Neural progenitor cell (in vitro differentiated cells): ENCODE results near the gene IFRD2. TPM values are rescaled to one million over a fixed set of nuclear protein-coding genes. Genes with fewer than 3 reads are reported as not detected.
"Not testable (repeated sequence)": the region's sequence is repeated elsewhere in the genome, so short reads cannot be mapped to it uniquely, and the experiment has no call there.

Experiments used
- DNase-seq: peaks from one replicate; pipeline ENCODE4 v3.0.0-alpha.2; 2016; ENCODE audit warnings: low spot score
- H2AFZ ChIP-seq: fragments of 200-600 bp; sonication (generic); replicated peaks from 2 replicates; pipeline ENCODE4 v1.6.1; 2016; ENCODE audit warnings: antibody characterized with exemption
- H3F3A ChIP-seq: fragments of 200-600 bp; sonication (generic); 2 replicates; pipeline ENCODE4 v1.6.1; 2016; ENCODE audit warnings: antibody characterized with exemption, low read depth
- H3K27ac ChIP-seq: fragments of 200-600 bp; sonication (generic); 2 replicates; pipeline ENCODE4 v1.5.1; 2016; ENCODE audit warnings: mild to moderate bottlenecking
- H3K27me3 ChIP-seq: fragments of 200-600 bp; sonication (generic); 2 replicates; pipeline ENCODE4 v1.6.1; 2016; ENCODE audit warnings: mild to moderate bottlenecking, moderate library complexity
- H3K36me3 ChIP-seq: fragments of 200-600 bp; sonication (generic); 2 replicates; pipeline ENCODE4 v1.5.1; 2016
- H3K4me1 ChIP-seq: fragments of 200-600 bp; sonication (generic); 2 replicates; pipeline ENCODE4 v1.6.1; 2016; ENCODE audit warnings: mixed run types
- H3K4me2 ChIP-seq: fragments of 200-600 bp; sonication (generic); 2 replicates; pipeline ENCODE4 v1.6.1; 2016
- H3K4me3 ChIP-seq: fragments of 200-600 bp; sonication (generic); 2 replicates; pipeline ENCODE4 v1.5.1; 2016
- H3K79me2 ChIP-seq: fragments of 200-600 bp; sonication (generic); 2 replicates; pipeline ENCODE4 v1.6.1; 2016; ENCODE audit warnings: low read depth
- H3K9ac ChIP-seq: fragments of 200-600 bp; sonication (generic); 2 replicates; pipeline ENCODE4 v1.6.1; 2016
- H3K9me3 ChIP-seq: fragments of 200-600 bp; sonication (generic); 2 replicates; pipeline ENCODE4 v1.5.1; 2016; ENCODE audit warnings: low read depth
- H4K20me1 ChIP-seq: fragments of 200-600 bp; sonication (generic); 2 replicates; pipeline ENCODE4 v1.6.1; 2016; ENCODE audit warnings: low read depth
- H3K27ac Mint-ChIP-seq: 3 replicates; pipeline ENCODE4 v1.8.0; 2021; ENCODE audit warnings: mixed read lengths
- H3K27me3 Mint-ChIP-seq: 2 replicates; pipeline ENCODE4 v1.8.0; 2022; ENCODE audit warnings: low read depth, mild to moderate bottlenecking, inconsistent platforms, moderate library complexity, mixed read lengths; ENCODE audit not compliant: insufficient read depth
- H3K36me3 Mint-ChIP-seq: 3 replicates; pipeline ENCODE4 v1.8.0; 2021; ENCODE audit warnings: mixed read lengths
- H3K4me1 Mint-ChIP-seq: 3 replicates; pipeline ENCODE4 v1.8.0; 2021; ENCODE audit warnings: mixed read lengths
- H3K4me3 Mint-ChIP-seq: 3 replicates; pipeline ENCODE4 v1.8.0; 2021; ENCODE audit warnings: mild to moderate bottlenecking, moderate library complexity, mixed read lengths
- H3K9me3 Mint-ChIP-seq: 3 replicates; pipeline ENCODE4 v1.8.0; 2020; ENCODE audit warnings: mixed read lengths
- EZH2 ChIP-seq: fragments of 200-600 bp; sonication (generic); IDR thresholded peaks from 2 replicates; pipeline ENCODE4 v1.6.1; 2017; ENCODE audit warnings: antibody characterized with exemption, mild to moderate bottlenecking, moderate library complexity
- EZH2phosphoT487 ChIP-seq: fragments of 200-600 bp; sonication (generic); IDR thresholded peaks from 2 replicates; pipeline ENCODE4 v1.6.1; 2017; ENCODE audit warnings: antibody characterized with exemption
- total RNA-seq: library from RNA; depleted of rRNA; stranded (reverse); fragments of >200 nt; gene quantifications from 2 replicates; pipeline ENCODE4 v1.2.3, GENCODE V29; 2015; ENCODE audit warnings: low replicate concordance
- TF ChIP-seq, protein P1 (sequence below): fragments of 200-600 bp; sonication (generic); IDR thresholded peaks from 2 replicates; pipeline ENCODE4 v1.5.1; 2017; ENCODE audit warnings: antibody characterized with exemption, mild to moderate bottlenecking

Gene IFRD2
- total RNA-seq, 1 donor from 2014 or later, result 26.4 TPM

- Histone ChIP-seq H3K9ac (no peak overlapping the region), H3K79me2 (no peaks in the 10 kb centered on the region), H3K4me3 (peak overlapping the region; percentile 3), H3K4me2 (peak overlapping the region; percentile 70), H3K4me1 (peaks cover 57% of the 10 kb centered on the region), H3K9me3 (no peaks in the 10 kb centered on the region), H4K20me1 (peaks cover 8% of the 10 kb centered on the region), H2AFZ (no peak overlapping the region), H3K36me3 (no peaks in the 10 kb centered on the region), H3K27ac (peak overlapping the region; percentile 90), H3F3A (peaks cover 66% of the 10 kb centered on the region), H3K27me3 (no peaks in the 10 kb centered on the region)
- peaks cover 10% of the 10 kb centered on the region for H3K27me3 Mint-ChIP-seq
- peak overlapping the region; percentile 94 for H3K27ac Mint-ChIP-seq
- H3K9me3 Mint-ChIP-seq, result no peaks in the 10 kb centered on the region
- no peak for DNase-seq
- TF ChIP-seq, protein P1, sequence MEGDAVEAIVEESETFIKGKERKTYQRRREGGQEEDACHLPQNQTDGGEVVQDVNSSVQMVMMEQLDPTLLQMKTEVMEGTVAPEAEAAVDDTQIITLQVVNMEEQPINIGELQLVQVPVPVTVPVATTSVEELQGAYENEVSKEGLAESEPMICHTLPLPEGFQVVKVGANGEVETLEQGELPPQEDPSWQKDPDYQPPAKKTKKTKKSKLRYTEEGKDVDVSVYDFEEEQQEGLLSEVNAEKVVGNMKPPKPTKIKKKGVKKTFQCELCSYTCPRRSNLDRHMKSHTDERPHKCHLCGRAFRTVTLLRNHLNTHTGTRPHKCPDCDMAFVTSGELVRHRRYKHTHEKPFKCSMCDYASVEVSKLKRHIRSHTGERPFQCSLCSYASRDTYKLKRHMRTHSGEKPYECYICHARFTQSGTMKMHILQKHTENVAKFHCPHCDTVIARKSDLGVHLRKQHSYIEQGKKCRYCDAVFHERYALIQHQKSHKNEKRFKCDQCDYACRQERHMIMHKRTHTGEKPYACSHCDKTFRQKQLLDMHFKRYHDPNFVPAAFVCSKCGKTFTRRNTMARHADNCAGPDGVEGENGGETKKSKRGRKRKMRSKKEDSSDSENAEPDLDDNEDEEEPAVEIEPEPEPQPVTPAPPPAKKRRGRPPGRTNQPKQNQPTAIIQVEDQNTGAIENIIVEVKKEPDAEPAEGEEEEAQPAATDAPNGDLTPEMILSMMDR, result no peak
- TF ChIP-seq EZH2phosphoT487, result no peak
- TF ChIP-seq EZH2, result no peak
- no peaks in the 10 kb centered on the region for H3K36me3 Mint-ChIP-seq
- peak overlapping the region; percentile 14 for H3K4me3 Mint-ChIP-seq
- H3K4me1 Mint-ChIP-seq, result peaks cover 78% of the 10 kb centered on the region
These were observed 28.5 kb downstream of the IFRD2 start for GRCh38 chr3:50263478-50264382.

DNA sequence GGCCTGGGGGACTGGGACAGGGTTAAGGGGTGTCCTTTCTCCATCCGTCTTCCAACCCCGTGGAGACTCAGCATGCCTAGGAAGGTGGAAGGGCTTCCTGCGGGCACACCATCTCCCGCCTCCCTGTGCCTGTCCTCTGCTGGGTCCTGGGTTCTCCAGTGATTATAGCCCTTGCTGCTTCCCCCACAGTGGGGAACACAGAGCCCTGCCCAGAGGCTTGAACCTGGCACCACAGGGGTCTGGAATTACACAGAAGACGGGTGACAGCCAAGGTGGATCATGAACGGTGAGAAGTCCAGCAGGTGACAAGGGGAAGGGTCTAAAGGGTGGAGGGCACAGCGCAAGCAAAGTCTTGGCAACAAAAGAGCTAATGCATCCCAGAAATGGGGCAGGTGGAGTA is 29.5 kb downstream of the IFRD2 start:
- TF ChIP-seq, protein P1, result no peak
- TF ChIP-seq EZH2, result no peak
- no peak for TF ChIP-seq EZH2phosphoT487
- H3K36me3 ChIP-seq, result no peaks in the 10 kb centered on the region
- Mint-ChIP-seq H3K27ac (peak overlapping the region; percentile 87), H3K27me3 (peaks cover 14% of the 10 kb centered on the region), H3K4me3 (no peak overlapping the region), H3K4me1 (peaks cover 78% of the 10 kb centered on the region), H3K36me3 (peaks cover 2% of the 10 kb centered on the region), H3K9me3 (no peaks in the 10 kb centered on the region)
- no peaks in the 10 kb centered on the region for H3K9me3 ChIP-seq
- H3K79me2 ChIP-seq, result no peaks in the 10 kb centered on the region
- H3K9ac ChIP-seq, result no peak overlapping the region
- DNase-seq, result no peak
- H2AFZ ChIP-seq, result no peak overlapping the region
- H4K20me1 ChIP-seq, result peaks cover 12% of the 10 kb centered on the region
- H3K4me2 ChIP-seq, result no peak overlapping the region
- peaks cover 47% of the 10 kb centered on the region for H3K4me1 ChIP-seq
- H3K4me3 ChIP-seq, result no peak overlapping the region
- H3K27ac ChIP-seq, result no peak overlapping the region
- H3F3A ChIP-seq, result peaks cover 67% of the 10 kb centered on the region
- H3K27me3 ChIP-seq, result no peaks in the 10 kb centered on the region

GRCh38 chr3:50262200-50262599 is 30.0 kb downstream of the IFRD2 start:
- not testable (repeated sequence) for H3K27ac ChIP-seq, H3K36me3 Mint-ChIP-seq, H3K9ac ChIP-seq, H3K9me3 ChIP-seq, H3K4me3 ChIP-seq, H3K36me3 ChIP-seq, H3K79me2 ChIP-seq, H3K9me3 Mint-ChIP-seq, DNase-seq, H2AFZ ChIP-seq, H3K4me2 ChIP-seq, H3K27ac Mint-ChIP-seq, H3K4me3 Mint-ChIP-seq, H3K27me3 ChIP-seq
- Mint-ChIP-seq H3K27me3 (peaks cover 14% of the 10 kb centered on the region), H3K4me1 (peaks cover 80% of the 10 kb centered on the region)
- Histone ChIP-seq H3F3A (peaks cover 73% of the 10 kb centered on the region), H4K20me1 (peaks cover 16% of the 10 kb centered on the region), H3K4me1 (peaks cover 41% of the 10 kb centered on the region)

DNA sequence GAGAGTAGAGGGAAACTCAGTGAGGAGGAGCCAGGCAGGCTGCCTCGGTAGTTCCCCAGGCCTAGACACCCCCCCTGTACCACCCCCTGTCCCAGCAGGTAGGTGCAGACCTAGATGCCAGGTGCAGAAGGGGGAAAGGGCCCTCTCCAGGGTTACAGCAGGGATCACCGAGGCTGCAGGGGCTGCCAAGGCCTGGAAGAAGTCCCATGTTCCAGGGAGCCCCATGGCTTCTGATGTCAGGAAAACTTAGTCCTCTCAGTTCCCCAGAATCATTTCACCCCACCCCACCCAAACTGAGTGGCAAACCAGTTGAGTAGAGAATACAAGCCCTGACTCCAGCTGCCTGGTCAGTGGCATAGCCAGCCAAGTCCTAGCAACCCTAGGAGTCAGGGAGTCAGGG is 30.7 kb downstream of the IFRD2 start:
- H2AFZ ChIP-seq, result no peak overlapping the region
- H3K4me2 ChIP-seq, result peak overlapping the region; percentile 84
- no peak for TF ChIP-seq EZH2phosphoT487
- TF ChIP-seq EZH2, result no peak
- TF ChIP-seq, protein P1, result no peak
- H3K27ac ChIP-seq, result peak overlapping the region; percentile 97
- no peak overlapping the region for H3K4me3 ChIP-seq
- peaks cover 21% of the 10 kb centered on the region for H4K20me1 ChIP-seq
- H3K79me2 ChIP-seq, result no peaks in the 10 kb centered on the region
- H3K36me3 Mint-ChIP-seq, result peaks cover 12% of the 10 kb centered on the region
- peaks cover 38% of the 10 kb centered on the region for H3K4me1 ChIP-seq
- peaks cover 80% of the 10 kb centered on the region for H3K4me1 Mint-ChIP-seq
- no peaks in the 10 kb centered on the region for H3K27me3 ChIP-seq
- no peak for DNase-seq
- no peak overlapping the region for H3K9ac ChIP-seq
- H3K4me3 Mint-ChIP-seq, result peak overlapping the region; percentile 61
- peak overlapping the region; percentile 96 for H3K27ac Mint-ChIP-seq
- no peaks in the 10 kb centered on the region for H3K9me3 Mint-ChIP-seq
- peaks cover 79% of the 10 kb centered on the region for H3F3A ChIP-seq
- peaks cover 12% of the 10 kb centered on the region for H3K27me3 Mint-ChIP-seq
- no peaks in the 10 kb centered on the region for H3K36me3 ChIP-seq
- no peaks in the 10 kb centered on the region for H3K9me3 ChIP-seq
